ENCODE results near the gene NAV2.

The NAV2 gene

GRCh38 chr11:19751055-19751454, 38.4 kb downstream of the NAV2 start:
- no peak for DNase-seq

- peak; percentile 81 for DNase-seq
Observed at GRCh38 chr11:19753451-19754106, 40.9 kb downstream of the NAV2 start.

- peak; percentile 69 for DNase-seq
Observed at GRCh38 chr11:19756675-19757475, 44.2 kb downstream of the NAV2 start.

GRCh38 chr11:19759389-19759788, 46.8 kb downstream of the NAV2 start:
- no peak for DNase-seq

- no peak for DNase-seq
Observed at GRCh38 chr11:19762266-19762665, 49.6 kb downstream of the NAV2 start.

DNA sequence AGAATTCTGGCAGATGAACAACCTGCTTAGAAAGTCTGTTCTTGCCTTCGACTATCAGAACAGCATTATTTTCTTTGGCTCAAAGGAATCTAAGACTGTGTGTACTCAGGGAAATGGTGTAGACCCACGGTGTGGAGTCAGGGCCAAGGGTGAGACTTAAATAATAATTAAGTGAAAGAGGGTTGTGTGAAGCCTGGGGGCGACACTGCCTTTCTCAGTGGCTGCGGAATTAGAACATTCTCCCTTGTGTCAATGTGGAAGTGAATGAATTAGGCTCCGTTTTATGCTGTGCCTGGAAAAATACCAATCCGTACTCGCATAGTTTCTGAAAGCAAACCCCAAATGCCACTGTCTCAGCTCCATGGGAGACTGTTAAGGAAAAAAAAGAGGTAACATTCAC, 50.7 kb downstream of the NAV2 start:
- no peak for DNase-seq

DNA sequence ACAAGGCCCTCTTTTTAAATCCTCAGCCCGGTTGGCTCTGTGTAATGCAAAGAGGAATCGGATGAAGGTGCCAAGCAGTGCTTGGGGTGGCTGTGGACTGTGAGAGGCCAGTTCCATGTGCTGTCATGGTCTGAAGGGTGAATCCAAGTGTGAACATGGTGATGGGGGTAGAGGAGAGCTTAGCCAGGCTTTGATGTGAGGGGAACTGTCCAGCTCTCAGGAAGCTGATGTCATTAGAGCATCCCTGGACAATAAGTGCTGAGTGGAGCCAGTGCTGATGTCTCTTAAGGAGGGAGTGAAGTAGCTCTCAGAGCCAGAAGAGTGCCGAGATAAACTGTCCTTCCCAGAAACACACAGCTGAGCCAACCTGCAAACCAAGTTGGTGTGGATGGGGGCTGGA, 53.6 kb downstream of the NAV2 start:
- no peak for DNase-seq

- no peak for DNase-seq
Observed at GRCh38 chr11:19766810-19767209, 54.2 kb downstream of the NAV2 start.

DNA sequence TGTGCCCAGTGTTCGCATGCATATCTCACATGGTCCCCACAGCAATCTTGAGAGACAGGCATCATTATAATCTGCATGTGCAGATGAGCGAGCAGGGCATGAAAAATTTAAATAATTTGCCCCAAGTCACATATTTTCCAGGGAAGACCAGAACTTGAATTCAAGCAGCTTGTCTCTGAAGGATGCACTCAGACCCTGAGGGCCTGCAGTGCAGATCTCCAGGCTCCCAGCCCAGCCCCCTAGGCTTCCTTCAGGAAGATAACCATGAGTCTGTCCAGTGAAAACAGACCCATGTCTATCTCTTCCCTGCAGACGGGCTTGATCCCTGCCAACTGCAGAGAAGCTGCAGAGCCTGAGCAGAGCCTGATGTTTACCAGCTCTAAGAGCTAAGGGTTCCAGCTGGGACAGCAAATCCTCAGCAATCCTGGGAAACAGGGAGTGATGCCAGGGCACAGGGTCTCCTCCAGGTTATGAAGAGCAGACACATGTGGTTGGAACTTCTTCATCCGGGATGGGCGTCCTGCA, 55.1 kb downstream of the NAV2 start:
- DNase-seq: no peak

DNA sequence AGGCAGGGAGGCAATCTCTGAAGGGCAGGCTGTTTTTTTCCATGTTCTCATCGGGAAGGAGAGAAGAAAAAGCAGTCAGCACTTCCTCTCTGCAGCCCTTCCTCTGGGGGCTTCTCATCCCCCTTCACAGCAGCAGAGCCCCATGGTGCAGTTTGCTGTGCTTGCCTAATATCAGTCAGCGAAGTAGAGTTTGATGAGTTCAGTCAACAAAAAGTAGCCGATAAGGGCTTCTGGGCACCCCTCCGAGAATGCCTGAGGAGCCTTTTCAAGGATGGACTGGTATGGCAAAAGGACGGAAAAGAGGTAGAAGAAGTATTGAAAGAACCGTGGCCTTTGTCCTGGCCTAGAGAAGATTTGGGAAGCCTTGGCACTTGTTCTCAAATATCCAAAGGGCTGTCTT, 55.6 kb downstream of the NAV2 start:
- no peak for DNase-seq

- no peak for DNase-seq
Observed at GRCh38 chr11:19768815-19769214, 56.2 kb downstream of the NAV2 start.

- DNase-seq: peak; percentile 86
Observed at GRCh38 chr11:19769820-19770219, 57.2 kb downstream of the NAV2 start.

DNA sequence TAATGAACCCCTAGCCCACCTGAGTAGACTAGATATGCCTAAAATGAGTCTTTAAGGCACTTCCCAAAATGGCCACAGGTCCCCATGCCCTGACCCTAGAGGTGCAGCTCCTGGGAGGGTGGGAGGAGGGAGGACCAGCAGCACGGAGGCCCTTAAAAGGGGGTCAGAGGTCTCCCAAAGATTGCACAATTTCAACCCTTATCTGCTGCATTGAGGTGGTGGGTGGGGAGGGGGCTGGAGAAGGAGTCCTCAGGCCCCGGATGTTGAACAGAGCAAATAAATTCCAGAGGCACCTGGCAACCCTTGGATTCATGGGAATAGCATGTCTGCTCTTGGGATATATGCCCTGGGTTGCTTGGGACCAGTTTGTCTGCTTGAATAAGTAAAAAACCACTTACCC, 57.6 kb downstream of the NAV2 start:
- DNase-seq: no peak

GRCh38 chr11:19771463-19771862, 58.8 kb downstream of the NAV2 start:
- DNase-seq: no peak

- DNase-seq: no peak
Observed at GRCh38 chr11:19772480-19772879, 59.8 kb downstream of the NAV2 start.

DNA sequence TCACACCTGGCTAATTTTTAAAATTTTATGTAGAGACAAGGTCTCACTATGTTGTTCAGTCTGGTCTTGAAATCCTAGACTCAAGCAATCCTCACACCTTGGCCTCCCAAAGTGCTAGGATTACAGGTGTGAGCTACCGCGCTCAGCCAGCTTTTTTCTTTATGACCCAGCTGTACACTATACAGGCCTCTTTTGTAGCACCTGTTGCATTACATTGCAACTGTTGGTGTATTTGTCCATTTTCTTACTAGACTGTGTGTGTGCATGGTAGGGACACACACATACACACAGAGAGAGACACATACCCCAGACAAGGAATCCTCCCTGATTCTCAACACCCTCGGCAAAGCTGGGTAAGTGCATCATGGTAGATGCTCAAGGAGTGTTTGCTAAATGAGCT, 61.7 kb downstream of the NAV2 start:
- no peak for DNase-seq

DNA sequence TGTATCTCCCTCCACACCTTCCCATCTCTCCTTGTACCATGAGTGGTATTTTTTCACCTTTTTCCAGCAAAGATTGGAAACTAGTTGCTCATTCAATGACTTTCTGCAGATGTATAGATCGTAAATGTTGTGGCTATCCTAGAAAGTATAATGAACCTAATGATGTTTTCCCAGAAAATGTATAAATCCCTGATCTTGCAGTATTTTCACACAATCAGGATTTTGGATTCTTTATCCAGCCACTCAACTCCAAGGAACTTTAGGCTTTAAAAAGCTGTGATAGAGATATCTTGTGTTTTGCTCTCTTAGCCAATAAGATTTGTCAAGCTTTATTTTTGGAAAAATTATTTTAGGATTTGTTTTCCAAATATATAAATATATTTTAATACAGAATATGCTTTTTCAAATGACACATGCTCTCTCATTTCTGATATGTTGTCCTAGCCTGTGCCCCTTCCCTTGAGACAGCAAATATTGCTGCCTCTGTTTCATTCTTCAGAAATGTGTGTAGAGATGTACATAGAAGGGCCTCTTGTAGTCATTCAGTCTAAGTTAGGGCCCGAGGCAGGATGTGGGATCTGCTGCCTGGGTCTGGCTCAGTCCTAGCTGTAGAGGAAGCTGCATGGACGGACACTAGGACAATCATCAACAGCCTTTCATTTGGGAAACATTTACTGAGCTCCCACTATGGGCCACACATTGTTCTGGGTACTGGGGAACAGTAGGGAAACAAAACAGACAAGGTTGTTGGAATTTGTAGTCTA, 62.4 kb downstream of the NAV2 start:
- DNase-seq: peak; percentile 35

DNA sequence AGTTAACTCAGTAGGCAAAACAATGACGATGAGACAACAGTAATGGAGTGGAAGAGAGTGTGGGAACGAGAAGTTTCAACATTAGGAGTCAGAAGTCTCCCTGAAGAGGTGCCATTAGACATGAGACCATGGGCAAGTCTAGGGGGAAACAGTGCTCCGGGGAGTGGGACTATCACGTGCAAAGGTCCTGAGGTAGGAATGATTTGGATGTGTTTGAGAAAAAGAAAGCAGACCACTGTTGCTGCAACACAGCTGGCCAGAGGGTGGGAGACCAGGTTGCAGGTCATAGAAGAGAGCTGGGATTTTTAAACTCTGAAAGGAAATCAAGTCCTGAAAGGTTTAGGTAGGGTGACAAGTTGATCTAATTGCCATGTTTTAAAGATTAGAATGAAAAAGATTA, 63.0 kb downstream of the NAV2 start:
- DNase-seq: no peak

DNA sequence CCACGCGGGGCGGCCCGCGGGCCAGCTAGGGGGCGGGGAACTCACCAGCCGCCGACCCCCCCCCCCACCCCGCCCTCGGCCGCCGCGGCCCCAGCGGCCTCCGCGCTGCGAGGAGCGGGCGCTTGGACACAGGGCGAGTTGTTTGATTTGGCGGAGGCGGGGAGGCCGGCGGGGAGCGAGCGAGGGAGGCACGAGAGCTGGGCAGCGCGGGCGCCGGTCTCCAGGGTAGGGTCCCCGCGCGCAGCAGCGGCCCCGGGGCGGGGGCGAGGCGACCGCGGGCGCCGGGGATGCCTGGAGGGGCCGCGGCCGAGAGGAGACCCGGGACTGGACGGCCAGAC, 64.4 kb downstream of the NAV2 start:
- no peak for DNase-seq

- DNase-seq: peak; percentile 68
Observed at GRCh38 chr11:19777377-19778102, 64.9 kb downstream of the NAV2 start.

DNA sequence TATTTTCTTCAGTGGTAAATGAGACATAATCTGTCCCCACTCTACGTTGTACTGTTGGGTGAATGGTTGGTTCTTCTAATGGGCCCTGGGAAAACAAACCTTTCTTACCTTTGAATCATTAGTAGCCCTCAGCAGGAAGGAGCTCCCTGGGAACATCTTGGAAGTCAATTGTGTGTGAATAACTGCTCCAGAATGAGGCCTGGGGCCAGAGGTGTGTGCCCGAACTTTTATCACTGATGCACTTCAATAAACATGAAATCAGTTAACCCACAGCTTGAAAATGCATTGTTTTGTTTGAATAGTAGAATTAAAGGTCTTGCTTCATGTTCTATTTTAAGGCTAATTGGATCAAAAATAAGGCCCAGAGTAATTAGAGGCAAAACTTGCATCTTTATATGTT, 67.1 kb downstream of the NAV2 start:
- DNase-seq: no peak

- no peak for DNase-seq
Observed at GRCh38 chr11:19781351-19781750, 68.7 kb downstream of the NAV2 start.

GRCh38 chr11:19785265-19785664, 72.6 kb downstream of the NAV2 start:
- DNase-seq: no peak

All from fibroblast of skin of scalp (primary cell).